ENCODE results near the gene TRPM8.

Gene TRPM8

GRCh38 chr2:234060236-234060635 lies 143.1 kb downstream of the TRPM8 start:
- Histone ChIP-seq H3K4me2 (ENCODE audit: low read length) (no peak overlapping the region), H3K79me2 (ENCODE audit: insufficient read depth, low read length) (no peaks in the 10 kb centered on the region), H3K27ac (ENCODE audit: low read depth, low read length, poor library complexity, severe bottlenecking) (no peak overlapping the region), H3K9me2 (ENCODE audit: low read depth, low read length) (no peaks in the 10 kb centered on the region), H3K36me3 (ENCODE audit: insufficient read depth, low read length) (no peaks in the 10 kb centered on the region), H3K9ac (ENCODE audit: low read length) (no peak overlapping the region), H3K27me3 (ENCODE audit: insufficient read depth, low read length) (no peaks in the 10 kb centered on the region), H3K4me3 (ENCODE audit: low read depth, low read length, poor library complexity, severe bottlenecking) (no peak overlapping the region), H4K20me1 (ENCODE audit: insufficient read depth, low read length) (no peaks in the 10 kb centered on the region), H3F3A (ENCODE audit: insufficient read depth, low read length) (no peaks in the 10 kb centered on the region), H3K4me1 (ENCODE audit: insufficient read depth, low read length, severe bottlenecking) (no peaks in the 10 kb centered on the region), H3K9me3 (ENCODE audit: low read length) (no peaks in the 10 kb centered on the region), H2AFZ (ENCODE audit: low read length) (no peak overlapping the region)
- TF ChIP-seq CTCF (IDR thresholded peaks at IDR 0.05; ENCODE audit: low read length) (no peak), EZH2 (IDR thresholded peaks at IDR 0.05; ENCODE audit: borderline replicate concordance, low read length) (no peak)

GRCh38 chr2:234061624-234062257 lies 144.6 kb downstream of the TRPM8 start:
- H3F3A ChIP-seq (ENCODE audit: insufficient read depth, low read length) = no peaks in the 10 kb centered on the region
- no peaks in the 10 kb centered on the region for H3K79me2 ChIP-seq (ENCODE audit: insufficient read depth, low read length)
- TF ChIP-seq CTCF (IDR thresholded peaks at IDR 0.05; ENCODE audit: low read length) (no peak), EZH2 (IDR thresholded peaks at IDR 0.05; ENCODE audit: borderline replicate concordance, low read length) (no peak)
- no peaks in the 10 kb centered on the region for H3K9me3 ChIP-seq (ENCODE audit: low read length)
- no peak overlapping the region for H3K9ac ChIP-seq (ENCODE audit: low read length)
- H3K4me1 ChIP-seq (ENCODE audit: insufficient read depth, low read length, severe bottlenecking) = no peaks in the 10 kb centered on the region
- no peak overlapping the region for H3K4me2 ChIP-seq (ENCODE audit: low read length)
- H3K27ac ChIP-seq (ENCODE audit: low read depth, low read length, poor library complexity, severe bottlenecking) = no peak overlapping the region
- H3K4me3 ChIP-seq (ENCODE audit: low read depth, low read length, poor library complexity, severe bottlenecking) = no peak overlapping the region
- no peak overlapping the region for H2AFZ ChIP-seq (ENCODE audit: low read length)
- H3K36me3 ChIP-seq (ENCODE audit: insufficient read depth, low read length) = no peaks in the 10 kb centered on the region
- H3K9me2 ChIP-seq (ENCODE audit: low read depth, low read length) = no peaks in the 10 kb centered on the region
- H4K20me1 ChIP-seq (ENCODE audit: insufficient read depth, low read length) = no peaks in the 10 kb centered on the region
- no peaks in the 10 kb centered on the region for H3K27me3 ChIP-seq (ENCODE audit: insufficient read depth, low read length)

GRCh38 chr2:234066587-234066986 lies 149.4 kb downstream of the TRPM8 start:
- Histone ChIP-seq H3K36me3 (ENCODE audit: insufficient read depth, low read length) (no peaks in the 10 kb centered on the region), H3K79me2 (ENCODE audit: insufficient read depth, low read length) (no peaks in the 10 kb centered on the region), H3K4me2 (ENCODE audit: low read length) (no peak overlapping the region), H3K4me1 (ENCODE audit: insufficient read depth, low read length, severe bottlenecking) (no peaks in the 10 kb centered on the region), H2AFZ (ENCODE audit: low read length) (no peak overlapping the region), H4K20me1 (ENCODE audit: insufficient read depth, low read length) (no peaks in the 10 kb centered on the region), H3K27me3 (ENCODE audit: insufficient read depth, low read length) (no peaks in the 10 kb centered on the region; the same call in 1 of the 2 replicates), H3K4me3 (ENCODE audit: low read depth, low read length, poor library complexity, severe bottlenecking) (no peak overlapping the region), H3F3A (ENCODE audit: insufficient read depth, low read length) (no peaks in the 10 kb centered on the region), H3K27ac (ENCODE audit: low read depth, low read length, poor library complexity, severe bottlenecking) (no peak overlapping the region), H3K9ac (ENCODE audit: low read length) (no peak overlapping the region), H3K9me2 (ENCODE audit: low read depth, low read length) (no peaks in the 10 kb centered on the region), H3K9me3 (ENCODE audit: low read length) (no peaks in the 10 kb centered on the region)
- TF ChIP-seq CTCF (IDR thresholded peaks at IDR 0.05; ENCODE audit: low read length) (no peak), EZH2 (IDR thresholded peaks at IDR 0.05; ENCODE audit: borderline replicate concordance, low read length) (no peak)
